NCI-H345 (cell line): Measurements from ENCODE around the gene ERMP1.
"Not testable (repeated sequence)": the region's sequence is repeated elsewhere in the genome, so short reads cannot be mapped to it uniquely, and the experiment has no call there.

Source experiments
- DNase-seq: peaks from one replicate; lab custom pipeline; 2025; lab: John Stamatoyannopoulos, UW

The ERMP1 gene

GRCh38 chr9:5832538-5833529 is at the start of gene ERMP1:
ERMP1 (minus strand) TSS chr9:5833117; CDS start chr9:5833027, 90 bp downstream.
- peak; percentile 89 for DNase-seq

- not testable (repeated sequence) for DNase-seq
Observed at GRCh38 chr9:5882244-5883012, 49.5 kb upstream of the ERMP1 start.

- no peak for DNase-seq
Observed at GRCh38 chr9:5879419-5880181, 46.7 kb upstream of the ERMP1 start.

GRCh38 chr9:5876711-5877110 is 43.8 kb upstream of the ERMP1 start:
- DNase-seq = no peak

- DNase-seq = no peak
Observed at GRCh38 chr9:5876026-5876425, 43.1 kb upstream of the ERMP1 start.

GRCh38 chr9:5874048-5874447 is 41.1 kb upstream of the ERMP1 start:
- no peak for DNase-seq

- no peak for DNase-seq
Observed at GRCh38 chr9:5873439-5873838, 40.5 kb upstream of the ERMP1 start.

- no peak for DNase-seq
Observed at GRCh38 chr9:5872511-5872910, 39.6 kb upstream of the ERMP1 start.

GRCh38 chr9:5871785-5872184 is 38.9 kb upstream of the ERMP1 start:
- DNase-seq = no peak

- peak; percentile 8 for DNase-seq
Observed at GRCh38 chr9:5870691-5871090, 37.8 kb upstream of the ERMP1 start.

GRCh38 chr9:5870020-5870339 is 37.1 kb upstream of the ERMP1 start:
- DNase-seq = no peak

- DNase-seq = no peak
Observed at GRCh38 chr9:5869315-5870019, 36.5 kb upstream of the ERMP1 start.

- DNase-seq = no peak
Observed at GRCh38 chr9:5868235-5868634, 35.3 kb upstream of the ERMP1 start.

GRCh38 chr9:5866685-5867084 is 33.8 kb upstream of the ERMP1 start:
- DNase-seq = no peak

- no peak for DNase-seq
Observed at GRCh38 chr9:5866272-5866671, 33.4 kb upstream of the ERMP1 start.

GRCh38 chr9:5864446-5864845 is 31.5 kb upstream of the ERMP1 start:
- DNase-seq = no peak

GRCh38 chr9:5863092-5863746 is 30.3 kb upstream of the ERMP1 start:
- no peak for DNase-seq

- no peak for DNase-seq
Observed at GRCh38 chr9:5858833-5859232, 25.9 kb upstream of the ERMP1 start.

- no peak for DNase-seq
Observed at GRCh38 chr9:5857928-5858327, 25.0 kb upstream of the ERMP1 start.

GRCh38 chr9:5854063-5854790 is 21.3 kb upstream of the ERMP1 start:
- no peak for DNase-seq
